Amygdala (tissue), 56 donors: ENCODE data around the gene NCAN.
"Not testable (repeated sequence)": the region's sequence is repeated elsewhere in the genome, so short reads cannot be mapped to it uniquely, and the experiment has no call there.

ENCODE experiments used
- DNase-seq, 56 donors: peaks; one replicate each; lab custom pipeline; 2025; lab: John Stamatoyannopoulos, UW

Gene NCAN

DNA sequence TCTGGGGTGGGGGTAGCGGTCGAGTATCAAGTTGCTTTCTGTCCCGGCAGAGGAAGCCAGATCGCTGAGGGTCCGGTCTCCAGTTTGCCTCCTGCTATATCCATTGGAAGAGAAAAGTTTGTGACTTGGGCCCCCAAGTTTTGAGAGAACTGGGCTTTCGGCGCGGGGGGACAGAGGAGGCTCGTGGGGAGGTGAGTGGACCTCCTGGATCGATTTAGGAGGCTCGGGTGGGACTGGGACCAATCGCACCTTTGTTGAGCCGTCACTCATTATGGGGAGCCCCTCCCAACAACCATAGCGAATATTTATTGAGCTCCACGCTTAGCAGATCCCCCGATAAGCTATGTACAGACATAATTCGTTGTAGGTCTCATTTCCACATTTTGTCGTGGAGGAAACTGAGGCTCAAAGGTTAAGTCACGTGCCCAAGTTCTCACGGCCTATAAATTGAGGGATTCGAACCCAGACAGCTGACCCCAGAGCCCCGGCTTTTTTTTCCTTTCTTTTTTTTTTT is 18.8 kb upstream of the NCAN start:
- no peak for DNase-seq

DNA sequence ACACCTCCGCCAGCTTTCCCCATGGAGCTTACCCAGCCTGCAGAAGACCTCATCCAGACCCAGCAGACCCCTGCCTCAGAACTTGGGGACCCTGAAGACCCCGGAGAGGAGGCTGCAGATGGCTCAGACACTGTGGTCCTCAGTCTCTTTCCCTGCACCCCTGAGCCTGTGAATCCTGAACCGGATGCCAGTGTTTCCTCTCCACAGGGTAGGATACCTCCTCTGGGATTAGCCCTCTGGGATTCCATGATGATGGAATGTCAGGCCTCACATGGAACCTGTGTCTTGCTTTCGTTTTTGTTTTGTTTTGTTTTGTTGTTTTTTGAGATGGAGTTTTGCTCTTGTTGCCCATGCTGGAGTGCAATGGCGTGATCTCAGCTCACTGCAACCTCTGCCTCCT is 17.8 kb upstream of the NCAN start:
- DNase-seq, result no peak

DNA sequence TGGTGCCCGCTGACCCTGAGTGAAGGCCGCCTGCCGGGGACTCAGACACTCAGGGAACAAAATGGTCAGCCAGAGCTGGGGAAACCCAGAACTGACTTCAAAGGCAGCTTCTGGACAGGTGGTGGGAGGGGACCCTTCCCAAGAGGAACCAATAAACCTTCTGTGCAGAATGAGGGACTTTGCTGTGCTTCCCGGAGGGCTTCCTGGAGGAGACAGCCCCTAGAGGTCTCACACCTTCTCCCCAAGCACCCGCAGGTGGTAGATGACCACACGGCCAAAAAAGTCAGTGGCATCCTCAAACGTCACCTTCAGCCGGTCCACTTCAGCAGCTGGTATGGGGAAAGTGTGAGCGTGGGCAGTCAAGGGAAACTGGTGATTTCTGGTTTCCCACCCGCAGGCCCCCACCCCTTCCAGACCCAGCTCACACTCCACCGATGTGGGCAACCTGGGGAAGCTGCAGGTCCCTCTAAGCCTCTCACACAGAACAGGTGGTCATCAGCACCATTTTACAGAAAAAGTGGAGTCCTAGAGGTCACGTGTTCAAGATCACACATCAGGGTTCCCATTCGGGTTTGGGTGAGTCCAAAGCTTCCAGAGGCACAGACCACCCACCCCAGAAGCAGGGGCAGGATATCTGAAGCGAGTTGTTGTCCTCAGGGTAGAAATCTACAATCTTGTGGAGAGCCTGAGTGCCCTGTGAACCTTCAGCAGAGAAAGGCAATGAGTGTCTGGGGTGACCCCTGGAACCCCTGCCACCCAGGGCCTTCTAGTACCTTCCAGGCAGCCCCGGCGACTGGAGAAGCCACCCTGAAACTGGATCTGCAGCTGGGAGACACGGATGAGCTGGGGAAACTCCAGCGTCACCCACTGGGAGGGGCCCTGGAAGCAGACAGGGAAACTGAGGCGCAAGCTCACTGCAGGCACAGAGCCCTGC is 9.8 kb upstream of the NCAN start:
- no peak for DNase-seq

- no peak for DNase-seq
Observed at GRCh38 chr19:19202707-19203011, 9.1 kb upstream of the NCAN start.

DNA sequence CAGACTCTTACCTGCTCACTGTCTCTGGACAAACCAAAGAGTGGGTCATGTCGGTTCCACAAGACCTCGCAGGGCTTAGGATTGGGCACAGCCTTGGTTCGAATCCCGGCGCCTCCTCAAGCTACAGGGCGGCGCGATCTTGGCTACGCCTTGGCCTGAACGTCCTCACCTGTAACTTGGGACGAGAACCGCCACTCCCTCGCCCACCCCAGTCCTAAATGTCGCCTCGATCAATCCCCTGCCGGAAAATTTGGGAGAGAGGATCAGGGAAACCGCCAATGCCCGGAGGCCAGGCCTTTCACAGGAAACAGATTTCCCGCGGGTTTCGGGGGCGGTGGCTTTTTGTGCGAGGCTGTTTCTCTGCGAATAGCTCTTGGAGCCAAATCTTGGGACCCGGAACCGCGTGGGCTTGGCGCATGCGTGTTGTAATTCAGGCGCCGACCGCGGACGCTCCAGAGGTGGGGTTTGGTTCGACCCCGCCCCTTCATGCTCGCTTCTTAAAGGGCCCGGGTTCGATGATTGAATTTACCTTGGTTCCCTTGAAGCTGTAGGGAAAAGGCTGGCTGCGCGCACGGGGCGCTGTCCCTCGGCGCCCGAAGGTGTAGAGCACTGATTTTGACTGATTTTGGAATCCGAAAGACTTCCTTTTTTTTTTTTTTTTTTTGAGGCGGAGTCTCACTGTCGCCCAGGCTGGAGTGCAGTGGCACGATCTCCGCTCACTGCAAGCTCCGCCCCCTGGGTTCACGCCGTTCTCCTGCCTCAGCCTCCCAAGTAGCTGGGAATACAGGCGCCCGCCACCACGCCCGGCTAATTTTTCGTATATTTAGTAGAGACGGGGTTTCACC is 8.5 kb upstream of the NCAN start, which contains the start of gene NR2C2AP:
Gene NR2C2AP, minus strand, starts transcription at position 403 of the 845 bp plus-strand sequence. Its CDS starts 354 bp downstream, at position 49.
- peak in 55 of 56 donors; percentile 21 to 93 (median 80) for DNase-seq

- no peak for DNase-seq
Observed at GRCh38 chr19:19204181-19204580, 7.6 kb upstream of the NCAN start.

GRCh38 chr19:19205416-19206410 is 6.0 kb upstream of the NCAN start:
- DNase-seq, result peak in 46 of 56 donors; percentile 15 to 87 (median 60)

DNA sequence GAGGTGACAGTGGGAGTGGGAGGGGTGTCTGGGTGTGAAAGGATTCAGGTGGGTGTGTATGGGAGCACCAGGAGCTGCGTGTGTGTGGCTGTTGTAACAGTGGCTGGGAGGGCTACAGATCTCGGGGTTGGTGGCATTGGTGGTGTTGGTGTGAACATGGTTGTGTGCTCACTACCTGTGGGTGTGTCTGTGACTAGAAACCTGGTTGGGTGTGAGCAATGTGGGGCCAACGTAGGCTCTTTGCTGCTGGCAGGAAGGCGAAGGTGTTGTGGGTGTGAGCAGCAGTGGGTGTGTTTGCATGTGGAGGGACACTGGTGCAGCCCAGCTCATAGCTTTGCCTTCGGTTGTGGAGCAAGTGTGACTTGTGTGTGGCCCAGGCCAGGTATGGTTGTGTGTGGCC is 4.8 kb upstream of the NCAN start:
- DNase-seq, result no peak

DNA sequence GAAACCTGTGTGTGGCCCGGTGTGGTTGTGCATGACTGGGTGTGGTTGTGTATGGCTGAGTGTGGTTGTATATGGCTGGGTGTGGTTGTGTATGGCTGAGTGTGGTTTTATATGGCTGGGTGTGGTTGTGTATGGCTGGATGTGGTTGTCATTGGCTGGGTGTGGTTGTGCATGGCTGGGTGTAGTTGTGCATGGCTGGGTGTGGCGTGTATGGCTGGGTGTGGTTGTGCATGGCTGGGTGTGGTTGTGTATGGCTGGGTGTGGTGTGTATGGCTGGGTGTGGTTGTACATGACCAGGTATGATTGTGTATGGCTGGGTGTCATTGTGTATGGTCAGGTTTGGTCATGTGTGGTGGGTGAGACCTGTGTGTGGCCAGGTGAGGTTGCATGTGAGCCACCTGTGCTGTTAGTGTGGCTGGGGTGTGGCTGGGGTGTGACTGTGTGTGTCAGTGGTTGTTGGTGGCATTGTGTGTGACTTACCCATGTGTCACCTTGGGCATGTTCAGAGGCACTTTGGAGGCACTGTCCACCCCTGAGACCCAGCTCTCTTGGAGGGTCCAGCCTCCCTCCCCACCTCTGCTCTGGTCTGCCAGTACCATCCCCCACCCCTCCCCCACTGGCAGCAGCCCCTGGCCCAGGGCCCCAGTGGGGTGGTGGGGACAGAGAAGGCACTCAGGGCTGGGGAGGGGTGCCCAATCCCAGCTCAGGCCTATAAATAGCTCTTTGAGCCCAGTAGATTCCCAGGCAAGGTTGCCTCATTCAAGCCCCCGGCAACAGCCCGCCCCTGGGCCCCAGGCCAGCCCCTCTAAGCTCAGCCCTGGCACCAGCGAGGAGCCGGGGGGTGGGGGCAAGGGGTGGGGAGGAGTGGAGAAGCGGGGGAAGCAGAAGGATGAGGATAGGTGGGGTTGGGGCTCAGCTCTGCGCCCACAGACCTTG is 3.9 kb upstream of the NCAN start:
- DNase-seq, result peak in 47 of 56 donors; percentile 6 to 80 (median 53)

DNA sequence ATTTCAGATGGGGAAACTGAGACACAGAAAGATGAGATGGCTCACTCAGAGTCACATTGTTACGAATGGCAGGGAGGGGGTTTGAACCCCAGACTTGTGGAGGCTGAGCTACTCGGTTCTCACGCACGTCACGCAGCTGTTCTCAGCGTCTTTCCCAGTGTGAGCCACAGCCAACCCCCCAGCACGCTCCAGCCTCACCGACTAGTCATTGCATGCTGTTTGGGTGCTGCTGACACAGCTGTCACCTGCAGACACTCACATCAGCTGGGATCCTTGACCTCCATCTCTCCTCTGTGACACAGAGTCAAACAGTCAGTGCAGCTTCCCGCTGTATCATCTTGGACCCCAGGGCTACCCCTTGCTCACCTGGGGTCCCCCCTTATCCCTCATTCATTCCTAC is 2.4 kb upstream of the NCAN start:
- no peak for DNase-seq

- no peak for DNase-seq
Observed at GRCh38 chr19:19212916-19213315, 1.2 kb downstream of the NCAN start.

GRCh38 chr19:19213426-19214158 is 1.8 kb downstream of the NCAN start:
- peak in 9 of 56 donors; percentile 12 to 33 (median 19) for DNase-seq

DNA sequence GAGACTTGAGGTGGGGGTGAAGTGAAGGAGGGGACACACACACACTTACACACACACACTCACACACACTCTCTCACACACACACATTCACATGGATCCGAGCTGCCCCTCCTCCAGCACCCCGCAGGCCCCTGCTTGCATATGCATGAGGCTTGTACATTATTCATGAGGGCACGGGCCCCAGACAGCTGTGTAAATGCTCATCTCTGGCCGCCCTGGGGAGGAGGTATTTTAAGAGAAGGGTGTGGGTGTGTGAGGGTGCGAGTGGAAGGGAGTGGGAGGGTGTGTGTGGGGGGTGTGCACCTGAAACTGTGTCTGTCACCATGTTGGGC is 2.4 kb downstream of the NCAN start:
- DNase-seq, result peak in 4 of 56 donors; percentile 18 to 20 (median 20)

GRCh38 chr19:19214892-19215291 is 3.1 kb downstream of the NCAN start:
- DNase-seq, result peak in 1 of 56 donors; percentile 16

- no peak for DNase-seq
Observed at GRCh38 chr19:19215792-19216191, 4.0 kb downstream of the NCAN start.

GRCh38 chr19:19217099-19217498 is 5.3 kb downstream of the NCAN start:
- DNase-seq, result no peak

DNA sequence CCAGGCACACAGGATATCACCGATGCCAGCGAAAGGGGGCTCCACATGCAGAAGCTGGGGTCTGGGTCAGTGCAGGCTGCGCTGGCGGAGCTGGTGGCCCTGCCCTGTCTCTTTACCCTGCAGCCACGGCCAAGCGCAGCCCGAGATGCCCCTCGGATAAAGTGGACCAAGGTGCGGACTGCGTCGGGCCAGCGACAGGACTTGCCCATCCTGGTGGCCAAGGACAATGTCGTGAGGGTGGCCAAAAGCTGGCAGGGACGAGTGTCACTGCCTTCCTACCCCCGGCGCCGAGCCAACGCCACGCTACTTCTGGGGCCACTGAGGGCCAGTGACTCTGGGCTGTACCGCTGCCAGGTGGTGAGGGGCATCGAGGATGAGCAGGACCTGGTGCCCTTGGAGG is 7.2 kb downstream of the NCAN start:
- no peak for DNase-seq

GRCh38 chr19:19221000-19221399 is 9.2 kb downstream of the NCAN start:
- DNase-seq, result not testable (repeated sequence)
